Measurements from ENCODE around the gene KLHL21.

GRCh38 chr1:6614929-6615785 is 12.5 kb upstream of the KLHL21 start:
- TF ChIP-seq CTCF (IDR thresholded peaks at IDR 0.05; ENCODE audit: low read length): no peak
- TF ChIP-seq EZH2 (IDR thresholded peaks at IDR 0.05; ENCODE audit: borderline replicate concordance, low read length): no peak
